Measurements from ENCODE around the gene PPP4R1.

DNA sequence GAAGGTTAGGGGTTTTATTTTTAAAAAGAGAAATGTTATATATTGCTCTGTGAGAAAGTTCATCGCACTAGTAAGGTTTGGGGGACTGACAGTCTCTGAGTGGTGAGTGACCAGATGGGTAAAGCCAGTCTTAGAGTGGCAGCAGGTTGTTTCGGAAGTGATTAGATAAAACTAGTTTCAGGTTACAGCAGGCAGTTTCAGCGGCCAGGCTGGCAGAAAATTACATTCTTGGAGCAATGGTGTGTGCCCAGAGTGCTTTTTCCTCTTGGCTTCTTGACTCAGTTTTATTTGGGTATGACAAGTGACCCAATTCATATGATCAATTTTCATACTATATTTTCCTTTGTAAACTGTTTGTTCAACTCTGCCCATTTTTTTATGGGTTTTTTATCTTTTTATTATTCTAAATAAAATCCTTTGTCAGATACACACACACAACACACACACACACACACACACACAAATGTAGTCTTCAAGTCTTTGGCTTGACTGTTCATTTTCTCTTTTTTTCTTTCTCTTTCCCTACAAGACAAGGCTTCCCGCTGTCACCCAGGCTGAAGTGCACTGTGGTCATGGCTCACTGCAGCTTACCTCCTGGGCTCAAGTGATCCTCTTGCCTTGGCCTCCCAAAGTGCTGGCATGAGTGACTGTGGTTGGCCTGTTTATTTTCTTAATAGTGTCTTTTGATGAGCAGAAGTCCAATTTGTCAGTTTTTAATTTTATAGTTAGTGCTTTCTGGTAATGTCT lies 108.1 kb downstream of the PPP4R1 start:
- no peak for TF ChIP-seq POLR2AphosphoS5 (IDR thresholded peaks at IDR 0.05; ENCODE audit: low read depth, low read length)
- TF ChIP-seq POLR2A (IDR thresholded peaks at IDR 0.05; ENCODE audit: low read depth, low read length): no peak
- no peak for TF ChIP-seq TAF1 (IDR thresholded peaks at IDR 0.05; ENCODE audit: borderline replicate concordance, low read depth, low read length)
